GM21825 (cell line): Measurements from ENCODE around the gene PSMA7.
"Not testable (repeated sequence)": the region's sequence is repeated elsewhere in the genome, so short reads cannot be mapped to it uniquely, and the experiment has no call there.

Source experiments
- ATAC-seq: cut with Tn5 transposase; IDR thresholded peaks from one replicate; pipeline ENCODE4 v1.9.1; 2021; ENCODE audit warnings: mild to moderate bottlenecking, moderate library complexity; ENCODE audit not compliant: unreplicated experiment

The PSMA7 gene

GRCh38 chr20:62120990-62121775 is 22.0 kb downstream of the PSMA7 start:
- ATAC-seq = no peak

DNA sequence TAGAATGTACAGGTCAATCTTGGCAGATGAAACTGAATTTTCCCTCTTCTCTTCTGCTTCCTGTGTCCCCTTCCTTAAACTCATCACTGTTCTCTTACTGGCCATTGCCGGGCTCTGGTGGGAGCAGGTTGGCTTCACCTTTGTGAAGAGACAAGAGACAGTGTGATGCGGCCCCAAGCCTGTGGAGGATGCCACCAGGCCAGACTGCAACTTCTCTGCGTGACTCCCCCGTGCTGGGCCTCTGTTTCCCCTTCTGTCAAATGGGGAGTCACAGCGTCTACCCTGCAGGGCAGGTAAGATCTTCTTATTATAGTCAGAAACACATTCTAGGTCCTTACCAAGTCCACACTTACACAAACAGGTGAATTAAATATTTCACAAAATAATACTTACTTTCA is 22.8 kb downstream of the PSMA7 start:
- no peak for ATAC-seq

DNA sequence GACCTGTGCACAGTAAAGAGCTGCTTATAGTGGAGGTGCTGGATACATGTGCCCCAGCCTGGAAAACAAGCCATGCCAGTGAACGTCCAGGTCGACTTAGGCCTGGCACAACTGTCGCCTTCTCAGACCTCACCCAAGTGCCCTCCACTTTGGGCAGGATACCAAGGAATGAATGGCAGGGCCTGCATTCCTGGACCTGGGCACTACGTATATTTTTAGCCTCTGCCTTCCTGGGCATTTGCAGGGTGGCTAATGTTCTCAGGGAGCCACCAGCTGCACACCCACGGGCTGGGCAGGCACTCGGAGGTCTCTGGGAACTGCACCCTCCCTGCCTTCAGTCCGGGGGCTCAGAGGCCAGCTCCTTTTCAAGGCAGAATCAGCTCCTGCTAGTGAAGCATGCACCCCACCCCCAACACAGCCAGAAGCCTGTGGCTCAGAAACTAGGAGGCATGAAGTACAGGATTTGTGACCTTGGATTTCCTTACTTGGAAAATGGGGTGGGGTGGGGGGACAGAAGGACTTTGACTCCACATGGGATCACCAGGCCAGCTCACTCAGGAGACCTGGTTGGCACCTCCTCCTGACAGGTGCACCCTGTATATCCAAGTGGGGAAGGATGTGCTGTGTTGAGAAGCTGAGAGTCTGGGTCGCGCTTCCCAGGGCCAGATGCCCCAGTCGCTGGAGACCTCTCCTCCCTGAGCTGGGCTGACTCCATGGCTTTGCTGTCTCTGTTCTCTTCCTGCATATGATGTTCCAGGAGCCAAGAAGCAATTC is 23.4 kb downstream of the PSMA7 start:
- ATAC-seq = no peak

DNA sequence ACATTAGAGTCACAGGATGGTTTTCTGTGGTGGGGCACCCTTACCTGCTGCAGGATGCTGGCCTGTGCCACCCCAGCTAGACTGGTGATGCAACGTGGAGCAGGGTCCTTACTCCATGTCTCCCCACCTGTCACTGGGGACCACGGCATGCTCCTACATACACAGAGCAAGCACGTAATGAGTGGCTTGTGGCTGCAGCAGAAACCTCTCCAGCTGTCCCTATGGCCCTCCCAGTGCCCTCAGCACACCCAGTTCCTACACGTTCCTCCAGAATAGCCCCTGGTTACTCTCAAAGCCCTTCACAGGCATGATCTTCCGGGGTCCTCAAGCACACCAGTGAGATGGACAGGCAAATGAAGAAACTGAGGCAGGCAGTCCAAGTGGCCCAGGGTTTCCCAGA is 24.1 kb downstream of the PSMA7 start:
- no peak for ATAC-seq

DNA sequence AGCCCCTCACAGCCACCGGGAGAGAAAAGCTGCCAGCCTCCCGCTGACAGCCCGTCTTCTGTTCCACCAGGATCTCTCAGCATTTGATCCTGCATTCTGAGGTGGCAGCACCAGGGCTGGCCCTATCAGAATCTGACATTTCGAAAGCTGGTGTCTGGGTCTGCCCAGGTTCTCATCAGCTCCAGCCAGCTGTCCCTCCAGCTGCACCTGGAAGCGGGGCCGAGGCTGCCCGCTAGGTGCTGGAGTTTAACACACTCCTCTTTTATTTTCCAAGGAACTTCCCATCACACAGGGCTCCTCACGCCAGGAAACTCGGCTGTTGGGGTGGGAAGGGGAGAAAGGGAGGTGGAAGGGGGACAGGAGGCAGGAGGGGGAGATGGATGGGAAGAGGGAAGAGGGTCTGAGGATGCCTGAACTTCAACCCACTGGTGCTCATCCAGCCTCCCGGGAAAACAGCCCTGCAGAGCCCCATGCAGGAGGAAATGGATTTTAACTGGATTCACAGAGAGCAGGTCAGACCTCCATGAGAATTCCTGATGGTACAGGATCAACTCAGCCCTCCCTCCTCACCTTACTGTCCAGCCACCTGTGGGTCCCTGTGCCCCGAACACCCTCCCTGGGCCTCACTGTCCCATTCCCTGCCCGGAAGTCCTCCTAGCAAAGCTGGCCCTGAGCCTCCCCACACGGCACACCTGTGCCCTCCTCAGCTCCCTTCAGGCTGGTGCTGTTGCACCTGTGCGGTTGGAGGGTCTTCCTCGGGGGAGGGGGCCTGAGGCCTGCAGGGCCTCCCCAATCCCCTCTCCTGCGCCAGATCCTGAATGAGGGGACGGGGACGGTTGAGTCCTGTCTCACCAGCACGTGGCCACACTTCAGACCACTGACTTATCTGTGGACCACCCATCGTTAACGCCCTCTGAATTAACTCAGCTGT is 24.8 kb downstream of the PSMA7 start:
- ATAC-seq = no peak

DNA sequence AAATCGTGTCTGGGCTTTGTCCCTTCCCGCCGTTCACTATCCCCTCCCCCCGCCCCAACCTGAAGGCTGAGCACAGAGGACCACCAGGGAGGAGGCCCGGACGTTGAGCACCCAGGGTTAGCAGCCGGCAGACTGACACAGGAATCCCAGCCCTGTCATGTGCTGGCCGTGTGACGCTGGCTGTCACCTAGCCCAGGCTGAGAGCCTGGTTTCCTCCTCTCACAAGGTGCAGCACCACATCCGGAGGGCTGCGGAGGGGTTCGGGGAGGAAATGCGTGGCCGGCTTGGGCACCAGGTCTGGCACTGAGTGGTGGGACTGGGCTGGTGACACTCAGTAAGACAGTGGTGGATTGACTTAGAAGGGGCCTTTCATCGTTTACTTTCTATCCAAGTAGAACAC is 25.5 kb downstream of the PSMA7 start:
- ATAC-seq = no peak

- ATAC-seq = no peak
Measured at GRCh38 chr20:62117362-62117646, 25.9 kb downstream of the PSMA7 start.

GRCh38 chr20:62116558-62117361 is 26.4 kb downstream of the PSMA7 start:
- ATAC-seq = no peak

- not testable (repeated sequence) for ATAC-seq
Measured at GRCh38 chr20:62115800-62116407, 27.3 kb downstream of the PSMA7 start.

DNA sequence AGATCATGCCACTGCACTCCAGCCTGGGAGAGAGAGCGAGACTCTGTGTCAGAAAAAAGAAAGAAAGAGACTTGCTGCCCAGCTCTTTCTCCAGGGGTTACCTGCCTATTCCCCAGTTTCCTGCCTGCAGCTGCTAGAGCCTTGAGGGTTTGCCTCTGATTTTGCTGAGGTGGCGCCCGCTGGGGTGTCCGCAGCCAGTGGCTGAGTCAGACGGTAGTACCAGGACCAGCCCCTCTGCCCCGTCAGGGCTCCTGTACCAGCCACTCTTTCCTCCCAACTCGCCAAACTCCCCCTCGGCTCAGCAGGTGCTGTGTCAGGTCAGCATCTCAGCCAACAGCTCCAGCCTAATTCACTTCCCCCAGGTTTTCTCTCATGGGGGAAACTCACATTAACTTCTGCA is 28.3 kb downstream of the PSMA7 start:
- ATAC-seq = no peak

DNA sequence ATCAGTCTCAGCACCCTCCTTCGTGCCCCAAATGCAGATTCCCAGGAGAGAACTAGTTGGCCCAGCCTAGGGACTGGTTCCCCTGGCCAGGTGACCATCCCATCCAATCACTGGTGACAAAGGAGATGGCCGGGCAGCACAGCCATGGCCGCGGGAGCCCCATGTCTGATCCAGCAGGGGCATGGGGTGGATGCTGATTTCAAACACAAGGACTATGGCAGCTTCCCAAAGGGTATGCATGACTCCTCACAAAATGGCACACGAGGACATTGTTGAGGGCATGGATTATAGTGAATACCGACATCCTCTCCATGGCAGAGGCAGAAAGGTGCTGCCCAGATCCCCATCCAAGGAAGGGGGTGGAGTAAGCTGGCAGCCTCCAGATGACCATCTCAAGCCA is 30.8 kb downstream of the PSMA7 start:
- no peak for ATAC-seq

DNA sequence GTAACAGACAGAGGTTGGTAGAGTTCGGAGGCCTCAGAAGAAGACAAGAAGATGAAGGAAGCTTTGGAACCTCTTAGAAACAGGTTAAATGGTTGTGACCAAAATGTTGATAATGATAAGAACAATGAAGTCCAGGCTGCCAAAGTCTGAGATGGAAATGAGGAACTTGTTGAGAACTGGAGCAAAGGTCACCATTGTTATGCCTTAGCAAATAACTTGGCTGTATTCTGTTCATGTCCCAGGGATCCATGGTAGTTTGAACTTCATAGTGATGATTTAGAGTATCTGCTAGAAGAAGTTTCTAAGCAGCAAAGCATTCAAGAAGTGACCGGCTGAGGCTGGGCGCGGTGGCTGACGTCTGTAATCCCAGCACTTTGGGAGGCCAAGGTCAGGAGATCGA is 32.0 kb downstream of the PSMA7 start:
- ATAC-seq = no peak

DNA sequence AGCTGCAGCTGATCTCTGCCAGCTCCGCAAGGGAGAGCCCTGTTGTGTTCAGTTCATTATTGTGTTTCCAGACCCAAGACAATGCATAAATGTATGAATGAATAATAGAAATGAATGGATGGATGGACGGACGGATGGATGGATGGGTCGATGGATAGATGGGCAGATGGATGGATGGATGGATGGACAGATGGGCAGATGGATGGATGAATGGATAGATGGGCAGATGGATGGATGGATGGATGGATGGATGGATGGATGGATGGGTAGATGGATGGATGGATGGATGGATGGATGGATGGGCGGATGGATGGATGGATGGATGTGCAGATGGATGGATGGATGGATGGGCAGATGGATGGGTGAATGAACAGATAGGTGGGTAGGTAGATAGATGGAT is 37.6 kb downstream of the PSMA7 start:
- no peak for ATAC-seq

DNA sequence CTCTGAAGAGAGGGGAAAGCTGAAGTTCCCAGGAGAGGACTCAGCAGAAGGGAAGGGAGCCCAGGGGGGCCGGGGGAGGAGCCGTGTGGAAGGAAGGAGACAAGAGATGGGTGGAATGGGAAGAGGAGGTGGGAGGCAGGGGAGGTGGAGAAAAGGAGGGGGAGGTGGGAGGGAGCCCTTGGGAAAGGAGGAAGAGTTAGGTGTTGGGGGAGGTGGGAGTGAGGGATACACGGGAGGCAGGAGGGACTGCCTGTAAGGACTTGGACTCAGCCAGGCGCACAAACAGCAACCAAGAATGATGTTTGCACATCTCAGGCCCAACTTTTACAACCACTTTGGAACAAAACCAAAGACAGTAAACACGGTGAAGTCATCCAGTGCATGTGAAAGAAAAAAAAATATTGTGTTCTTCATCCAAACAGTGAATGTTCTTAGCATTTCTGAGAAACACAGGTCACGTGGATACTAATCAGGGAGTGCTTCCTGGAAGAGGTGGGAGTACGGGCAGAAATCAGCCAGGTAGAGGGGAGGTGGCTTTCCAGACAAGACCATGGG is 38.3 kb downstream of the PSMA7 start:
- no peak for ATAC-seq

DNA sequence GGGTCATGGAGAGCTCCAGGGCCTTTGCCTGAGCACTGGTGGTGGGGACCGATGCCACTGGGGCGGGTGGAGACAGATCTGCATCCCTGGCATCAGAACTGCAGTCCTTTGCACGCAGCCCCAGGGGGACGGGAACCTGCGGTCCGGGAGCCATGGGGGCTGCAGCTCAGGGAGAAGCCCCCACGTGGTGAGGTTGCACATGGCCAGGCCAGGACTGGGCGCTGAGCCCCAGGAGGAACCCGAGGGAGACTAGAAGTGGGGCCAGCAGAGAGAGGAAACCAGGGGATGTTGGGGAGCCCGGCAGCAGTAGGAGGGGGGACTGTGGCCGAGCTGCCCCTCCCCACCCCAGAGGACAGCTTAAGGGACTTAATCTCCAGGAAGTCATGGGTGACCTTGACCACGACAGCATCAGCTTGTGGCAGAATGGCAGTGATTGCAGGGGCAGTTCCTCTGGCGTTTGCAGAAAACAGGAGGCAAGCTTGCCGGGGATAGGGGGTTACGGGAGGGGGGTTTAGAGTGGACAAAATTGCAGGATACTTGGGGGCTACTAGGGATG is 38.9 kb downstream of the PSMA7 start:
- no peak for ATAC-seq

DNA sequence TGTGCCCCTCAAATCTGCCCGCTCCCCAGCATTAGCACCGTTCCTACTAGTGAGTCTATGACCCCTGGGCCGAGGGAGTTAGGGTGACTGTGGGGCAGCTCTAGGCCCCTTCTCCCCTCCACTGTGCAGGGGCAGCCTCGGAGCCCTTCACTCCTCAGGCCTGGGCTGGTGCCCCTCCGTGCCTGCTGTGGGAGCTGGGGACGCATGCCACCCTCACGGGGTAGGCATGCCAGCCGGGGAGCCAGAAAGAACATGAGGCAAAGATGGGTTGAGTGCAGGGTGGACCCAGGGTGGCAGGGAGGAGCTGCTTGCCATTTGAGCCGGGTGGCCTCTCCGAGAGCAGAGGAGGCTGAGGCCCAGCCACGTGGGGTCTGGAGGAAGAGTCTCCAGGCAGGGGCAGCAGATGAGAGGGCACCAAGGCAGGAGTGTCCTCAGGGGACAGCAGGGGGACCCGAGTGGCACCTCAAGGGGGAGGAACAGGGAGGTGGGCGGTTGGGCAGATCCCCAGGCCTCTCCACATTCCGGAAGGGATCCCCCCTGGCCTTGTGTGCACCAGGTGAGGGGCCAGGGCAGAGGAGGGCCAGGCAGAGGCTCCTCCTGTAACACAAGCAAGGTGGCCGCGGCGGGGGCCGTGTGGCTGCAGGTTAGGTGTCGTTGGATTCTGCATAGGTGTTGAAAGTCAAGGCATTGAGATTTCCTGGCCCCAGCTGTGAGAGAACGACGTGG is 39.5 kb downstream of the PSMA7 start:
- no peak for ATAC-seq

GRCh38 chr20:62101078-62101477 is 42.1 kb downstream of the PSMA7 start:
- ATAC-seq = no peak

- ATAC-seq = no peak
Measured at GRCh38 chr20:62097881-62098407, 45.2 kb downstream of the PSMA7 start.
